NB4 (cell line): ENCODE measurements around the gene PSMD3.

Source experiments
- CTCF ChIP-seq: IDR thresholded peaks from one replicate; pipeline ENCODE4 v1.5.1; 2012; ENCODE audit warnings: low read depth, low read length
- MYC ChIP-seq: IDR thresholded peaks from 2 replicates; pipeline ENCODE4 v1.6.1; 2011; ENCODE audit warnings: low read depth, low read length
- POLR2A ChIP-seq: IDR thresholded peaks from 2 replicates; pipeline ENCODE4 v1.6.1; 2011; ENCODE audit warnings: mild to moderate bottlenecking; ENCODE audit not compliant: insufficient read length; ENCODE audit errors: extremely low read depth

DNA sequence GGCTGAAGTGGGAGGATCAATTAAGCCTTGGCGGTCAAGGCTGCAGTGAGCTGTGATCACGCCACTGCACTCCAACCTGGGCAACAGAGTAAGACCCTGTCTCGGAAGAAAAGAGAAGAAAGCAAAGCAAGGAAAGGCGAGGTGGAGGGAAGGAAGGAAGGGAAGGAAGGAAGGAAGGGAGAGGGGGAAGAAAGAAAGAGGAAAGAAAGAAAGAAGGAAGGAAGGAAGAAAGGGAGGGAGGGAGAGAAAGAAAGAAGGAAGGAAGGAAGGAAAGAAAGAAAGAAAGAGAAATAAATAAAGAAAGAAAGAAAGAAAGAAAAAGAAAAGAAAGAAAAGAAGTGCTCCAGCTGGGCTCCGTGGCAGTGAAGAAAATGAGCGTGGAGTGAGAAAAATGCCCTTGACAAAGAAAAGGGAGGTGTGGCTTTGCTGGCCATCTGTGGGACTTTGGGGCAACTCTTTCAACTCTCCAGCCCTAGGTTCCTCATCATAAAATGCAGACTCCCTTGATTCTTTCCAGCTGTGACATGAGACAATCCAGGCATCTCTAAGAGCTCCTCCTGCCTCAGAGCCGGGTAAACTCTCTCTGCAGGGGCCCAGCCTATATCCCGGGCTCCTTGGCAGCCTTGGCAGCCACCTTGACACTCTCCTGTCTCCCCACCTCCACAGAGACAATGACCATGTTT lies 15.4 kb upstream of the PSMD3 start:
- TF ChIP-seq CTCF: no peak
- no peak for TF ChIP-seq POLR2A
- TF ChIP-seq MYC: no peak
